B cell (primary cell): ENCODE measurements around the gene RNF167.

Experiments
- CTCF ChIP-seq: fragments of 200-600 bp; IDR thresholded peaks from one replicate; pipeline ENCODE4 v1.8.0; 2022; ENCODE audit warnings: antibody characterized with exemption, mild to moderate bottlenecking
- EZH2 ChIP-seq: IDR thresholded peaks from 2 replicates; pipeline ENCODE4 v1.6.1; 2012; ENCODE audit warnings: borderline replicate concordance, low read depth, mild to moderate bottlenecking, moderate library complexity, low read length; ENCODE audit not compliant: insufficient read depth, poor library complexity, severe bottlenecking

GRCh38 chr17:4939796-4940554 lies at the start of gene RNF167, which contains the start of gene SLC25A11:
- TF ChIP-seq CTCF: no peak
- no peak for TF ChIP-seq EZH2
